HG03521 (cell line): ENCODE results near the gene ODR4.
A peak's percentile ranks its signal among the peaks of the same experiment; 100 is the strongest.
"Not testable (repeated sequence)": the region's sequence is repeated elsewhere in the genome, so short reads cannot be mapped to it uniquely, and the experiment has no call there.

Experiments used
- ATAC-seq: cut with Tn5 transposase; IDR thresholded peaks from one replicate; pipeline ENCODE4 v1.9.1; 2021; ENCODE audit warnings: mild to moderate bottlenecking, moderate library complexity; ENCODE audit not compliant: unreplicated experiment

ODR4 gene

GRCh38 chr1:186375152-186375928 lies at the start of gene ODR4, which contains the start of gene TPR:
TSS of gene ODR4 (plus strand) at chr1:186375838. CDS start at chr1:186379786, 3,948 bp downstream.
TSS of gene TPR (minus strand) at chr1:186375253. CDS start at chr1:186375028, 225 bp downstream.
- peak; percentile 84 for ATAC-seq

- ATAC-seq: no peak
These were observed 49.6 kb upstream of the ODR4 start for GRCh38 chr1:186326009-186326408.

- ATAC-seq: no peak
These were observed 48.3 kb upstream of the ODR4 start for GRCh38 chr1:186327331-186327730.

GRCh38 chr1:186330758-186331157 lies 44.9 kb upstream of the ODR4 start:
- ATAC-seq: no peak

GRCh38 chr1:186337554-186337953 lies 38.1 kb upstream of the ODR4 start:
- ATAC-seq: no peak

- no peak for ATAC-seq
These were observed 34.9 kb upstream of the ODR4 start for GRCh38 chr1:186340772-186341171.

- ATAC-seq: not testable (repeated sequence)
These were observed 27.6 kb upstream of the ODR4 start for GRCh38 chr1:186347837-186348691.

GRCh38 chr1:186374303-186375151 lies 1.1 kb upstream of the ODR4 start:
- ATAC-seq: peak; percentile 28

- peak; percentile 1 for ATAC-seq
These were observed 286 bp downstream of the ODR4 start for GRCh38 chr1:186375929-186376319.

- no peak for ATAC-seq
These were observed 11.2 kb downstream of the ODR4 start for GRCh38 chr1:186386725-186387383.

GRCh38 chr1:186390925-186391324 lies 15.3 kb downstream of the ODR4 start:
- no peak for ATAC-seq

GRCh38 chr1:186391841-186392240 lies 16.2 kb downstream of the ODR4 start:
- no peak for ATAC-seq

GRCh38 chr1:186392711-186393110 lies 17.1 kb downstream of the ODR4 start:
- not testable (repeated sequence) for ATAC-seq

GRCh38 chr1:186401446-186401845 lies 25.8 kb downstream of the ODR4 start:
- ATAC-seq: not testable (repeated sequence)

- no peak for ATAC-seq
These were observed 28.0 kb downstream of the ODR4 start for GRCh38 chr1:186403632-186404031.

GRCh38 chr1:186404454-186405051 lies 28.9 kb downstream of the ODR4 start:
- ATAC-seq: no peak

GRCh38 chr1:186409091-186409490 lies 33.5 kb downstream of the ODR4 start:
- ATAC-seq: peak; percentile 67

- no peak for ATAC-seq
These were observed 37.7 kb downstream of the ODR4 start for GRCh38 chr1:186413319-186413718.

GRCh38 chr1:186418503-186418902 lies 42.9 kb downstream of the ODR4 start:
- ATAC-seq: no peak

GRCh38 chr1:186420311-186420710 lies 44.7 kb downstream of the ODR4 start:
- no peak for ATAC-seq
